GM12878 (cell line): Measurements from ENCODE around the gene SEC16A. TPM values are rescaled to one million over a fixed set of nuclear protein-coding genes. Genes with fewer than 3 reads are reported as not detected.
A peak's percentile ranks its signal among the peaks of the same experiment; 100 is the strongest.

Experiments
- CHD1 ChIP-seq: IDR thresholded peaks from 2 replicates; pipeline ENCODE4 v1.6.1; 2012; ENCODE audit warnings: low read depth, low read length, improper control_type of control experiment
- DPF2 ChIP-seq: fragments of 450-650 bp; IDR thresholded peaks from 2 replicates; pipeline ENCODE4 v1.6.1; 2017; ENCODE audit warnings: mild to moderate bottlenecking
- ESRRA ChIP-seq: IDR thresholded peaks from 2 replicates; pipeline ENCODE4 v1.6.1; 2012; ENCODE audit warnings: mild to moderate bottlenecking, low read length, improper control_type of control experiment
- GABPA ChIP-seq: IDR thresholded peaks from 2 replicates; pipeline ENCODE4 v1.6.1; 2014; ENCODE audit warnings: antibody characterized with exemption, low read depth, mild to moderate bottlenecking, inconsistent platforms
- GATAD2B ChIP-seq: fragments of 450-650 bp; conservative IDR thresholded peaks from 2 replicates; pipeline ENCODE4 v1.6.1; 2017; ENCODE audit warnings: low read depth, mild to moderate bottlenecking, moderate library complexity
- NBN ChIP-seq: fragments of 450-650 bp; IDR thresholded peaks from 2 replicates; pipeline ENCODE4 v1.6.1; 2016
- NR2F1 ChIP-seq: fragments of 450-650 bp; conservative IDR thresholded peaks from 2 replicates; pipeline ENCODE4 v1.6.1; 2017; ENCODE audit warnings: mild to moderate bottlenecking
- PAX5 ChIP-seq: IDR thresholded peaks from 2 replicates; pipeline ENCODE4 v1.6.1; 2011; ENCODE audit warnings: low read depth, low read length, borderline replicate concordance
- RELA ChIP-seq: fragments of 450-650 bp; IDR thresholded peaks from 2 replicates; pipeline ENCODE4 v1.8.0; 2014; ENCODE audit warnings: borderline replicate concordance; ENCODE audit not compliant: partially characterized antibody
- SIN3A ChIP-seq: IDR thresholded peaks from 2 replicates; pipeline ENCODE4 v1.6.1; 2012; ENCODE audit warnings: low read depth, low read length, improper control_type of control experiment
- STAT1 ChIP-seq: fragments of 450-650 bp; conservative IDR thresholded peaks from 2 replicates; pipeline ENCODE4 v1.6.1; 2014; ENCODE audit warnings: antibody characterized with exemption, mild to moderate bottlenecking
- ZNF622 ChIP-seq: fragments of 450-650 bp; IDR thresholded peaks from 2 replicates; pipeline ENCODE4 v1.6.1; 2017; ENCODE audit warnings: mild to moderate bottlenecking, inconsistent platforms
- polyA plus RNA-seq, 11 experiments: library from polyadenylated mRNA; depleted of rRNA in 4 of 11; unstranded in 6 of 11; stranded (reverse) in 5 of 11; fragments of >200 nt; fragmentation: Nextera tagmentation in 4 of 11; fragmentation: Illumina TruSeq in 1 of 11; extraction: Ambion mirVana in 4 of 11; extraction: Trizol in 1 of 11; gene quantifications; 1 replicate in 1 of 11; 2 replicates in 10 of 11; pipeline versions ENCODE4 v1.2.1 to v1.2.3, GENCODE V29; 2011 to 2016; ENCODE audit warnings: inconsistent platforms in 2 of 11, missing spikeins in 2 of 11, low read depth in 1 of 11
- total RNA-seq, 4 experiments: library from RNA; depleted of rRNA in 3 of 4; stranded (reverse); fragments of >200 nt in 3 of 4; fragmentation: Illumina TruSeq in 1 of 4; extraction: Trizol in 1 of 4; gene quantifications; 2 replicates each; pipeline versions ENCODE4 v1.2.1 to v1.2.3, GENCODE V29; 2013 to 2021
- TF ChIP-seq, protein P1 (sequence below): fragments of 450-650 bp; IDR thresholded peaks from 2 replicates; pipeline ENCODE4 v1.6.1; 2016; ENCODE audit warnings: mild to moderate bottlenecking, moderate library complexity, borderline replicate concordance
- TF ChIP-seq, protein P2 (sequence below): fragments of 450-650 bp; IDR thresholded peaks from 2 replicates; pipeline ENCODE4 v1.6.1; 2017; ENCODE audit warnings: mild to moderate bottlenecking, moderate library complexity
- TF ChIP-seq, protein P3 (sequence below): fragments of 450-650 bp; IDR thresholded peaks from 2 replicates; pipeline ENCODE4 v1.6.1; 2017; ENCODE audit warnings: mild to moderate bottlenecking, moderate library complexity
- TF ChIP-seq, protein P4 (sequence below): IDR thresholded peaks from 2 replicates; pipeline ENCODE4 v1.6.1; 2012; ENCODE audit warnings: low read depth, low read length, improper control_type of control experiment

The SEC16A gene
- total and polyA plus RNA-seq, 10 of the 15 experiments (the other 5 are each of a cell fraction or from before 2014, with no cell fraction given): 9.9 to 59.1 (median 21.7) TPM

DNA sequence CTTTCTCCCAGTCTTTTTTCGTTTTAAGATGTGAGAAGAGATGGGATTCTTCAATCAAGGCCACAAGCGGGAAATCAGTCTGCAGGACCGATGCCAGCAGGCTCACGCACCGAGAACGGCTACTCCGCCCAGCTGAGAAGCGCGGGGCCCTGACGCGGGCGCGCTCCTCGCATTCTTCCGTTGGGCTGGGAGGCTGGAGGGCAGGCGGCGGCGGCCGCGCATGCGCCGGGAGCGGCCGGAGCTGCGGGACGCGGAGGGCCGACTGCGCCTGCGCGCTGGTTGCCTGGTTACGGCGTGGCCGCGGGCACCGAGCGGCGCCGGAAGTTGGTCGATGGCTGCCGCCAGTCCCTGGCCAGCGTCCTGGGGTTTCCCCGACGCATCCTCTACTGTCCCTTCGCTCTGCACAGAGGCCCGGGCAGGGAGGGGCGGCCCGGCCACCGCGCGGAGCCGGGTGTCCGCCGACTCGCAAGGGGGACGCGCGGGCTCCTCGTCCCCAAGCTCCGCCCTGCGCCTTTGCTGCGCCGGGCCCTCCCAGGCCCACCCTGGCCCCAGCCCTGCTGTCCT, 831 bp upstream of the SEC16A start (continued):
- TF ChIP-seq DPF2 (peak; percentile 65), RELA (peak; percentile 73), GATAD2B (peak; percentile 20; the same call in 1 of the 2 replicates), CHD1 (0 out of 2 replicates have a peak, but pooled peaks have one; percentile 69), PAX5 (0 out of 2 replicates have a peak, but pooled peaks have one; percentile 22), STAT1 (peak; percentile 97; the same call in 1 of the 2 replicates), NR2F1 (peak; percentile 54), ESRRA (no peak), NBN (peak; percentile 67; the same call in 1 of the 2 replicates), SIN3A (peak; percentile 84), ZNF622 (no peak), GABPA (no peak)
- TF ChIP-seq, protein P1, sequence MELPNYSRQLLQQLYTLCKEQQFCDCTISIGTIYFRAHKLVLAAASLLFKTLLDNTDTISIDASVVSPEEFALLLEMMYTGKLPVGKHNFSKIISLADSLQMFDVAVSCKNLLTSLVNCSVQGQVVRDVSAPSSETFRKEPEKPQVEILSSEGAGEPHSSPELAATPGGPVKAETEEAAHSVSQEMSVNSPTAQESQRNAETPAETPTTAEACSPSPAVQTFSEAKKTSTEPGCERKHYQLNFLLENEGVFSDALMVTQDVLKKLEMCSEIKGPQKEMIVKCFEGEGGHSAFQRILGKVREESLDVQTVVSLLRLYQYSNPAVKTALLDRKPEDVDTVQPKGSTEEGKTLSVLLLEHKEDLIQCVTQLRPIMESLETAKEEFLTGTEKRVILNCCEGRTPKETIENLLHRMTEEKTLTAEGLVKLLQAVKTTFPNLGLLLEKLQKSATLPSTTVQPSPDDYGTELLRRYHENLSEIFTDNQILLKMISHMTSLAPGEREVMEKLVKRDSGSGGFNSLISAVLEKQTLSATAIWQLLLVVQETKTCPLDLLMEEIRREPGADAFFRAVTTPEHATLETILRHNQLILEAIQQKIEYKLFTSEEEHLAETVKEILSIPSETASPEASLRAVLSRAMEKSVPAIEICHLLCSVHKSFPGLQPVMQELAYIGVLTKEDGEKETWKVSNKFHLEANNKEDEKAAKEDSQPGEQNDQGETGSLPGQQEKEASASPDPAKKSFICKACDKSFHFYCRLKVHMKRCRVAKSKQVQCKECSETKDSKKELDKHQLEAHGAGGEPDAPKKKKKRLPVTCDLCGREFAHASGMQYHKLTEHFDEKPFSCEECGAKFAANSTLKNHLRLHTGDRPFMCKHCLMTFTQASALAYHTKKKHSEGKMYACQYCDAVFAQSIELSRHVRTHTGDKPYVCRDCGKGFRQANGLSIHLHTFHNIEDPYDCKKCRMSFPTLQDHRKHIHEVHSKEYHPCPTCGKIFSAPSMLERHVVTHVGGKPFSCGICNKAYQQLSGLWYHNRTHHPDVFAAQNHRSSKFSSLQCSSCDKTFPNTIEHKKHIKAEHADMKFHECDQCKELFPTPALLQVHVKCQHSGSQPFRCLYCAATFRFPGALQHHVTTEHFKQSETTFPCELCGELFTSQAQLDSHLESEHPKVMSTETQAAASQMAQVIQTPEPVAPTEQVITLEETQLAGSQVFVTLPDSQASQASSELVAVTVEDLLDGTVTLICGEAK: no peak
- TF ChIP-seq, protein P2, sequence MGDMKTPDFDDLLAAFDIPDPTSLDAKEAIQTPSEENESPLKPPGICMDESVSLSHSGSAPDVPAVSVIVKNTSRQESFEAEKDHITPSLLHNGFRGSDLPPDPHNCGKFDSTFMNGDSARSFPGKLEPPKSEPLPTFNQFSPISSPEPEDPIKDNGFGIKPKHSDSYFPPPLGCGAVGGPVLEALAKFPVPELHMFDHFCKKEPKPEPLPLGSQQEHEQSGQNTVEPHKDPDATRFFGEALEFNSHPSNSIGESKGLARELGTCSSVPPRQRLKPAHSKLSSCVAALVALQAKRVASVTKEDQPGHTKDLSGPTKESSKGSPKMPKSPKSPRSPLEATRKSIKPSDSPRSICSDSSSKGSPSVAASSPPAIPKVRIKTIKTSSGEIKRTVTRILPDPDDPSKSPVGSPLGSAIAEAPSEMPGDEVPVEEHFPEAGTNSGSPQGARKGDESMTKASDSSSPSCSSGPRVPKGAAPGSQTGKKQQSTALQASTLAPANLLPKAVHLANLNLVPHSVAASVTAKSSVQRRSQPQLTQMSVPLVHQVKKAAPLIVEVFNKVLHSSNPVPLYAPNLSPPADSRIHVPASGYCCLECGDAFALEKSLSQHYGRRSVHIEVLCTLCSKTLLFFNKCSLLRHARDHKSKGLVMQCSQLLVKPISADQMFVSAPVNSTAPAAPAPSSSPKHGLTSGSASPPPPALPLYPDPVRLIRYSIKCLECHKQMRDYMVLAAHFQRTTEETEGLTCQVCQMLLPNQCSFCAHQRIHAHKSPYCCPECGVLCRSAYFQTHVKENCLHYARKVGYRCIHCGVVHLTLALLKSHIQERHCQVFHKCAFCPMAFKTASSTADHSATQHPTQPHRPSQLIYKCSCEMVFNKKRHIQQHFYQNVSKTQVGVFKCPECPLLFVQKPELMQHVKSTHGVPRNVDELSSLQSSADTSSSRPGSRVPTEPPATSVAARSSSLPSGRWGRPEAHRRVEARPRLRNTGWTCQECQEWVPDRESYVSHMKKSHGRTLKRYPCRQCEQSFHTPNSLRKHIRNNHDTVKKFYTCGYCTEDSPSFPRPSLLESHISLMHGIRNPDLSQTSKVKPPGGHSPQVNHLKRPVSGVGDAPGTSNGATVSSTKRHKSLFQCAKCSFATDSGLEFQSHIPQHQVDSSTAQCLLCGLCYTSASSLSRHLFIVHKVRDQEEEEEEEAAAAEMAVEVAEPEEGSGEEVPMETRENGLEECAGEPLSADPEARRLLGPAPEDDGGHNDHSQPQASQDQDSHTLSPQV: 0 out of 2 replicates have a peak, but pooled peaks have one; percentile 42
- TF ChIP-seq, protein P3, sequence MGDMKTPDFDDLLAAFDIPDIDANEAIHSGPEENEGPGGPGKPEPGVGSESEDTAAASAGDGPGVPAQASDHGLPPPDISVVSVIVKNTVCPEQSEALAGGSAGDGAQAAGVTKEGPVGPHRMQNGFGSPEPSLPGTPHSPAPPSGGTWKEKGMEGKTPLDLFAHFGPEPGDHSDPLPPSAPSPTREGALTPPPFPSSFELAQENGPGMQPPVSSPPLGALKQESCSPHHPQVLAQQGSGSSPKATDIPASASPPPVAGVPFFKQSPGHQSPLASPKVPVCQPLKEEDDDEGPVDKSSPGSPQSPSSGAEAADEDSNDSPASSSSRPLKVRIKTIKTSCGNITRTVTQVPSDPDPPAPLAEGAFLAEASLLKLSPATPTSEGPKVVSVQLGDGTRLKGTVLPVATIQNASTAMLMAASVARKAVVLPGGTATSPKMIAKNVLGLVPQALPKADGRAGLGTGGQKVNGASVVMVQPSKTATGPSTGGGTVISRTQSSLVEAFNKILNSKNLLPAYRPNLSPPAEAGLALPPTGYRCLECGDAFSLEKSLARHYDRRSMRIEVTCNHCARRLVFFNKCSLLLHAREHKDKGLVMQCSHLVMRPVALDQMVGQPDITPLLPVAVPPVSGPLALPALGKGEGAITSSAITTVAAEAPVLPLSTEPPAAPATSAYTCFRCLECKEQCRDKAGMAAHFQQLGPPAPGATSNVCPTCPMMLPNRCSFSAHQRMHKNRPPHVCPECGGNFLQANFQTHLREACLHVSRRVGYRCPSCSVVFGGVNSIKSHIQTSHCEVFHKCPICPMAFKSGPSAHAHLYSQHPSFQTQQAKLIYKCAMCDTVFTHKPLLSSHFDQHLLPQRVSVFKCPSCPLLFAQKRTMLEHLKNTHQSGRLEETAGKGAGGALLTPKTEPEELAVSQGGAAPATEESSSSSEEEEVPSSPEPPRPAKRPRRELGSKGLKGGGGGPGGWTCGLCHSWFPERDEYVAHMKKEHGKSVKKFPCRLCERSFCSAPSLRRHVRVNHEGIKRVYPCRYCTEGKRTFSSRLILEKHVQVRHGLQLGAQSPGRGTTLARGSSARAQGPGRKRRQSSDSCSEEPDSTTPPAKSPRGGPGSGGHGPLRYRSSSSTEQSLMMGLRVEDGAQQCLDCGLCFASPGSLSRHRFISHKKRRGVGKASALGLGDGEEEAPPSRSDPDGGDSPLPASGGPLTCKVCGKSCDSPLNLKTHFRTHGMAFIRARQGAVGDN: peak; percentile 81
- TF ChIP-seq, protein P4, sequence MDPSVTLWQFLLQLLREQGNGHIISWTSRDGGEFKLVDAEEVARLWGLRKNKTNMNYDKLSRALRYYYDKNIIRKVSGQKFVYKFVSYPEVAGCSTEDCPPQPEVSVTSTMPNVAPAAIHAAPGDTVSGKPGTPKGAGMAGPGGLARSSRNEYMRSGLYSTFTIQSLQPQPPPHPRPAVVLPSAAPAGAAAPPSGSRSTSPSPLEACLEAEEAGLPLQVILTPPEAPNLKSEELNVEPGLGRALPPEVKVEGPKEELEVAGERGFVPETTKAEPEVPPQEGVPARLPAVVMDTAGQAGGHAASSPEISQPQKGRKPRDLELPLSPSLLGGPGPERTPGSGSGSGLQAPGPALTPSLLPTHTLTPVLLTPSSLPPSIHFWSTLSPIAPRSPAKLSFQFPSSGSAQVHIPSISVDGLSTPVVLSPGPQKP: peak; percentile 86
